Activated CD4-positive, CD25-positive, alpha-beta regulatory T cell treated with anti-CD3 and anti-CD28 coated beads, Interleukin-2, amount 50 U/mL, for 16 hours (primary cell): ENCODE results near the gene ZBED1.
"Not testable (repeated sequence)": the region's sequence is repeated elsewhere in the genome, so short reads cannot be mapped to it uniquely, and the experiment has no call there.

Source experiments
- DNase-seq: peaks from one replicate; pipeline ENCODE4 v3.0.0-alpha.2; 2020; ENCODE audit warnings: low read depth, low spot score

The ZBED1 gene

DNA sequence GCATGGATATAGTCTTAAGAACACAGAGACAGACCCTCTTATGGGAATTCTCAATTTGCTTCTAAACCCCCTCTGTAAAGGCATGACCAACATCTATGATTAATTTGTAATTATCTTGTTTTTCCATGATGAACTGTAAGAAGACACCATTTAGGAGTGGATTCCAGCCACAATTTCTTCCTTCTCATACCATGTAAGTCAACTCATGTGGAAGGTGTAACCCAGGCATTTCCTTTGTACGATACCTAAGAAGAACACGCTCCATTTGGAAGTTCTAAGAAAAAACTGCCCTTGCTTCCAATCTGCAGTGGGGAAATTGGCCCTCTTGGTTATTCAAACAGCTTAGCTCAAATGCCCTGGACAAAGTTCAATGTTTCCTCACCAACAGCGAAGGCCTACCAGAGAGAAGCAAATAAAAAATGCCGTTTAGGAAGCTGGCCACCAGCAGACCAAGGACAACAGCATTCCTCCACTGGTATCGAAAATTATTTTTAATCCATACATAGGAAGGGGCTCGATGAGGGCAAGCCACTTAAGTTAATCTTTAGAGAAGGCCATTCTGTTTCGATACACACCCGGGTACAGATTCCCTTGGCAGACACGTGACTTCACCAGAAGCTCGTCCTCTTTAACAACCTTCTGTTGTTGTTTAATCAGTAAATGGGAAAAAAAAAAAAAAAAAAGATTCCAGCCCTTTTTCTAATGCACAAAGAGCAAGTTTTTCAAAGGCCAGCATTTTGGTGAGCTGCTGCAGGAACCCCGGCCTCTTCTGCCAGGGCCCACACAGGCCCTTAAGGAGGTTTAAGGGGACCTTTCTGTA, 2.6 kb downstream of the ZBED1 start:
- DNase-seq = no peak

DNA sequence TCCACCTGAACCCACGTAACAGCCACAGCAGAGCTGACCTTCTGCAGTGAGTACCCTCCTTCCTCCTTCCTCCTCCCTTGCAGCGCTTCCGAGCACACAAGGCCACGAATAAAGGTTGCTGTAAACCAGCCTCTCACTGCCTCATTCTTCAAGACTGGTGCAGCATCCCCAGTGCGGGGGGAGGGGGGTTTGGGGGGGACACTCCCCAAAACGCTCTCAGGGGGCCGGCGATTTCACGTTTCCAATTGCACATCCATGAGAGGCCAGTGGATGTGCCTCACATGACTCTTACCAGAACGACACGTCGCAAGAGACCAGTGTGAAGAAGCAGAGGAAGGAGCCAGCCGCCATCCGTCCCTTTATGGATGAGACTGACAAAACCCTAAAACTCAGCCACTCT, 5.2 kb downstream of the ZBED1 start:
- DNase-seq = no peak

DNA sequence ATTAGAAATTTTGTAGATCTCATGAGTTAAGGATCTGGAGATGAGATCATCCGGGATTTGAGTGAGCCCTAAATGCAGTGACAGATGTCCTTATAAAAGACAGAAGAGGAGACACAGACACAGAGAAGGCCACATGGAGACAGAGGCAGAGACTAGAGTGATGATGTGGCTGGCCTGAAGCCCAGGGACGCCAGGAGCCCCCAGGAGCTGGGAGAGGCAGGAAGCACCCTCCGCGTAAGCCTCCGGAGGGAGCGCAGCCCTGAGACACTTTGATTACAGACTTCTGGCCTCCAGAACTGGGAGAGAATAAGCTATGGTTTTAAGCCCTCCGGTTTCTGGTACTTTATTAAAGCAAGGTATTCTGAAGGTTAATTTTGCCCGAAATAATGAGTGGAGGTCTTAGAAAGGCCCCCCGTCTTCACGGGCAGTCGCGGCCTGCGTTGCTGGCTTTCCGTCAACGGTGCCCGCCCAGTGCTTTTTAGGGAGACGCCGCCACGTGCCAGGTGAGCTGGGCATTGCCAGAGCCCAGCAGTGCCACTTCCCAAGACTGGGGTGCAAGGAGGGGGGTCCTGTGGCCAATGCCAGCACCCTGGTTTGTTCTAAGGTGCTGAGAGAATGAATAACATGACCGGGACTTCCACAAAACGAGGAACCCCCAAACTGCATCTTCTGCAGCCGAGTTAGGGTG, 8.1 kb downstream of the ZBED1 start:
- DNase-seq = no peak

DNA sequence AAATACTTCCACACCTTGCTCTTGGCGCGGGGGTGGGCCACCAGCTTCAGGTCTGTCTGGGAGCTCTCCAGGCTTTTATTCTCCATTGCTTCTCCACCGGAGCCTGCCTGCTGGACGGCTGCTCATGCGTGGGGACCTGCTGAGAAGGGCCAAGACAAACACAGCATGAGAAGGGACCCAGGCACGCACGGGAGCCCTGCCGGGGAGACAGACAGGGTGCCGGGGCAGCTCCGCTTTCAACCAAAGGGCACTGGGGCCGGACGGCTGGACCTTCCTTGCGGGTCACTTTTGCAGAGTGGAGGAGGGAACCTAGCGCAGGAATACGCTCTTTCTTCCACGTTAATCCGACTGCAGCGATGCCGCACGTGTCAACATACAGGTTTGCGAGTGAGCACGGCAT, 10.1 kb downstream of the ZBED1 start:
- DNase-seq = no peak

DNA sequence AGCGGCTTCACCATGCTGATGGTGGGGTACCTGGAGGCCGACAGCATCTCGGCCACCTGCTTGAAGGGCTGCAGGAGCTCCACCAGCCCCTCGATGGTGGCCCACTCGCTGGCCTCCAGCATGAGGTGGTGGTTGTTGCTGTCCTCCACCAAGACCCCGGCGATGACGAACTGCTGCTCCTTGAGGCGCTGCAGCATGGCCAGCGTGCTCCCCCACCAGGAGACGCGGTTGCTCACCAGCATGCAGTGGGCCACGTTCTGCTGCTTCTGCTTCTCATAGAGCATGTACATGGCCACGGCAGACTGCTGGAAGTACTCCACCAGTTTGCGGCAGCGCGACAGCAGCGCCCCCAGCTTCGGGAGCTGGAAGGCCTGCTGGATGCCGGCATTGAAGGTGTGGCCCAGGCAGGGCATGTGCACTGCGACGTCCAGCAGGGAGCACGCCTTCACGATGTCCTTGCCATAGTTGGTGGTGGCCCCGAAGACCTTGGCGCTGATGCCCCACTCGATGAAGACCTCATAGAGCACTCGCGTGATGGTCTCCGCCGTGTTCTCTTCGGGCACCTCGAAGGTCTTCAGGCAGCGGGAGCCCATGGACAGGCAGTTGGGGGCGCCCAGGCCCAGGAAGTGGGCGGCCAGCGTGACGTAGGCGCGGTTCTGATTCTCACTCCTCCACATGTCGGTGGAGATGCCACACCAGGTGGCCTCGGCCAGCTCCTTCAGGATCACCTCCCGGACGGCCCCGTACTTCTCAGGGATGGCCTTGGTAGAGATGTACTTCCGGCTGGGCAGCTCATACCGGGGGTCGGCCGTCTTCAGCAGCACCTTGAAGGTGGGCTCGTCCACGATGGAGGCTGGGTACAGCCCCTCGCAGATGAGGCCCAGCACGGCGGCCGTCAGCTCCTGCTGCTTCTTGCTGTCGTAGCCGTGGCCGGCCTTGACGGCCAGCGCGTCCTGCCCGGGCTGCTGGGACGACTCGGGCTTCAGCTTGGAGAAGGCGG, 11.0 kb downstream of the ZBED1 start:
- DNase-seq = no peak

DNA sequence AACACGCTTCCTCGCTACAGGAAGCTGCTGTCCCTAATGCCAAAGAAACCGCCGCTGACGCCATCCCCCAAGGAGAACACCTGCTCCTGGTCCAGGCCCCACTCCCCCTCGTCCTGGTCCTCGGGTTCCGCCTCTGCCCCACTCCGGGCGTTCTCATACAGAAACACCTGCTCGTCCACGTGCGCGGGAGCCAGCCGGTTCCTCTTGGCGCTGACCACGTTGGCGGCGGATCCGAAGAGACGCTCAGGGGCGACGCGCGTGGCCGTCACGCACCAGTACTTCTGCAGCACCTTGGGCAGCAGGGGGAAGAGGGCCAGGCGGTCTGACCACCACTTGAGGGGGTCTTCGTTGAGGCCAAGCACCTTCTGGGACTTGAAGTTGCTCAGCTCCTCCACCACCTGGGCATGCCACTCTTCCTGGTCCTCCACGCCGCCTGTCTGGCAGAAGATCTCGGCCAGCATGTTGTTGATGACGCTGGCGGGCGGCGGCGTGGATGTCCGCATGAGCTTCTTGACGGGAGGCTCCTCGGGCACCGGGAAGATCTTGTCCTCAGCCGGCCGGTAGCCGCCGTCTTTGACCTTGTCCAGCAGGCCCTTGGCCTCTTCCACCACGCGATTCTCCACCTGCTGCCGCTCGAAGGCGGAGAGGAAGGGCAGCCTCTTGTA, 12.0 kb downstream of the ZBED1 start:
- DNase-seq = no peak

DNA sequence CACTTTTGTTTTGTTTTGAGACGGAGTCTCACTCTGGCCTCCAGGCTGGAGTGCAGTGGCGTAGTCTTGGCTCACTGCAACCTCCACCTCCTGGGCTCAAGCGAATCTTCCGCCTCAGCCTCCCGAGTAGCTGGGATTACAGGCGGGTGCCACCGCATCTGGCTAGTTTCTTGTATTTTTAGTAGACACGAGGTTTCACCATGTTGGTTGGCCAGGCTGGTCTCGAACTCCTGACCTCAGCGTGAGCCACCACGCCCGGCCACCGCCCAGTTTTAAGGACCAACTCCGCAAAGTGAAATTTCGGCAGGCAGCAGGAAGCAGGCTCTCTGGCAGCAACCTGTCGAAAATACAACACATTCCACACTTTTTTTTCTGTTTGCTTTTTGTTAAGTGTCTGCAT, 13.4 kb downstream of the ZBED1 start:
- no peak for DNase-seq

DNA sequence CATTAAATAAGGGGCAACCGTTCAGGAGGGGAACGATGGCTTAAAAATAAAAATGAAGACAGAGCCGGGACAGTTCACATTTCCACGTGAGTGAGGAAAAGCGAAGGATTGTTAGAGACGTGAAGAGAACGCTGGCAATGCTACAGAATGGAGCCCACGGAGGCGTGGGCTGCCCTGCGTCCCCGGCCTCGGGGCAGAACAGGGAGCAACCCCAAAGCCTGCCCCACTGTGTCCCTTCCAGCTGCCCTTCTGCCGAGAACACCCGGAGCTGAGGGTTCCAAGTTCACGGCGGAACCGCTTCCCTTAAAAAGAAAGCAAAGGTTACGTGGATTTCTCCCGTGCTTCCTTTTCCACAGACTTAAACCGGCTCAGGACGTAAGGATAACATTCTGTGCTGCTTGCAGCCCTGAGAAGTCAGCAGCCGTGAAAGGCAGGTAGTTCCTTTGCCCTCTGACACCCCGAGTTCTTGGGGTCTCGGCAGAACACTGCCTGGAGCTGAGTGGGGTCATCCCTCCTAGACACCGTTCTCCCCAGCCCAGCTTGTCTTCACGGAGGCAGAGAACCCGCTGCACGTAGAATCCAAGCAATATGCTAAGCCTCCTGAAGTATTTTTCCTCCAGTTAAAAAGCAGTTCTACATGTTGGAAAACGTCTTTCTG, 14.2 kb downstream of the ZBED1 start:
- DNase-seq = no peak

DNA sequence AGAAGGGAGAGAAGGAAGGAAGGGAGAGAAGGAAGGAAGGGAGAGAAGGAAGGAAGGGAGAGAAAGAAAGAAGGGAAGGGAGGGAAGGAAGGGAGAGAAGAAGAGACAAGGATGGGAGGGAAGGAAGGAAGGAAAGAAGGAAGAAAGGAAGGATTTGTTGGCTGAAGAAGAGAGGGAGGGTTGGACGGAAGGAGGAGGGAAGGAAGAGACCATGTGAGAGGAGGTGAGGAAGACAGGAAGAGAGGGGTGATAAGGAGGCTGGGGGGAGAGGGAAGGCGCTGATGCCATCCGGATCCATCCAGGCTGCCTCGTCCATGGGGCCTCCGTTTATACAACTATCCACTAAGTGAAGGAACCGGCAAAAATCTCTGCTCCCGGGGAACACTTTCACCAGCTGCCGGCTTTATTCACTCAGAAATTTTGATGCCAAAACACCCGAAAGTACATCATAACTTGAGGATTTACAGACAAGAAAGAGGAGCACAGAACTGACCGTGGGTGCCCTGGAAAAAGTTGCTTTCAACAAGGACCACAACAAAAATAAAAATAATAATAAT, 14.9 kb downstream of the ZBED1 start:
- DNase-seq = no peak

DNA sequence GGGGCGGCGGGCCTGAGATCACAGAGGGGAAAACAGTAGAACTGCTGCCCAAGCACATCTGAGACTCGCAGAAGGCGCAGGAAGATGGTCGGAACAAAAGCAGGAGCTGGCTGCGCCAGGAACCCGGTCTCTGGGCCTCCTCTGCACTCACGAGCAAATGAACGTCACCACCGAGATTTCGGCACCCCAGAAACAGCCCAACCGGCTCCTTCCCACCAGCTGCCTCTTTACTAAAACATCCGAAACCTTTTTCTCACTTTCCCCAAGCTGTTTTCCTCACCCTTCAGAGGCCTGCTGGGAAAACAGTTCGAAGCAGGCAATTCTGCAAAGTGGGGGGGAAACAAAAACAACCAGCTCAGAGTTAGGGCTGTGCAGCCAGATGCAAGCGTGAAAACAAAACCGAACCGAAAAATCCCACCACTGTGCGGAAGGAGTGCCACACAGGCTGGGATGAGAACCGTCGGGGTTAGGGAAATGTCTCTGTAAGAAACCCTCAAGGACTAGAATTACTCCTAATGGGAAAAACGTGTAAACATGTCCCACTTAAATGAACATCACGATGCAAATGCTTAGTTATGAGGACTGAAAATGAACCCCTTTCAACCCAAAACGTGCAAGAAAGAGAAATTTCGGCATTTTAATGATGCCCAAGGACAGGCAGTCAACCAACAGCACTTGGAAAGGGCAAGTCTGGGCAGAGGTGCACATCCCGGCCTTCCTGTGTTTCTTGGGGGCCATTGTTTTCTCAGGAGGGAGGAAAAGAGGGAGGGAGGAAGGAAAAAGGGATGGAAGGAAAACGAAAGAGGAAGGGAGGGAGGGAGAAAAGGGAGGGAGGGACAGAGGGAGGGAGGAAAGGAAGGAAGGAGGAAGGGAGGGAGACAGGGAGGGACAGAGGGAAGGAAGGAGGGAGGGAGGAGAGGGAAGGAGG, 15.8 kb downstream of the ZBED1 start:
- DNase-seq = no peak

DNA sequence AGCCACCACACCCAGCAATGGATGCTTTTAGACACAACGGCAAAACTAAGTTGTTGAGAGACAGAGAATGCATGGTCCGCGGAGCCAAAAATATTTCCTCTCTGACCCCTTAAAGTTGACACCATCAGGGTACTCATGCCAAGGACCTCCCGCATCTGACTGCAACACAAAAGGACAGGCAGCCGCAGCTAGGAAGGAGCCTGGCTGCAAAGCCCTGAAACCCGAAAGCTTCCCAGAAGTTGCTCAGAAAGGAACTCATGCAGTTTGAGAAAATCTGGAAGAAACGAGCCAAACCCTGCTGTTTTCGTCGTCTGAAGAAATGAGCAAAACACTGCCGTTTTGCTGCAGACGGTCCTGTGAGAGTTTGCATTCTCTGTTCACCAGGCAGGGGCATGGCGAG, 16.5 kb downstream of the ZBED1 start:
- DNase-seq = no peak

DNA sequence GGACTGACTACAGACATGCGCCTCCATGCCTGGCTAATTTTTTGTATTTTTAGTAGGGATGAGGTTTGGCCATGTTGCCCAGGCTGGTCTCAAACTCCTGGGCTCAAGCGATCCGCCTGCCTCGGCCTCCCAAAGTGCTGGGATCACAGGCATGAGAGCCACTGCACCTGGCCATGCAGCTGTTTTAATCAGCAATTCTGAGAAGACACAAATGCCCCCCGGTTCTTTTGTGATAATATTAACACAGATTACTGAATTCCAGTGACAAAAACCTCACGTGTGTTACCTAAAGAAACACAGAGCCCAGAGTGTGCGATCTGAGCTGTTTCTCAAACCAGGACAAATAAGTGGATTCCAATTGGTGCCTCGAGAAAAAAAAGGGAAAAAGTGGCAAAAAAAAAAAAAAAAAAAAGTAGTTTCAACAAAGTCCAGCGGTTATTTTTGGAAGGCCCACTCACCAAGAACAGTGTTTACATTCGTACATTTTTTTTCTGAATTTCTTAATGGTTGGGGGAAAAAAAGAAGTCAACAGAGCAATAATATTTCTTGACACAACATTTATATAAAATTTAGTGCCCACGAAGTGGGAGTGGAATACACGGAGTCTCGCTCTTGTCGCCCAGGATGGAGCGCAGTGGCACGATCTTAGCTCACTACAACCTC, 17.2 kb downstream of the ZBED1 start:
- DNase-seq = no peak

DNA sequence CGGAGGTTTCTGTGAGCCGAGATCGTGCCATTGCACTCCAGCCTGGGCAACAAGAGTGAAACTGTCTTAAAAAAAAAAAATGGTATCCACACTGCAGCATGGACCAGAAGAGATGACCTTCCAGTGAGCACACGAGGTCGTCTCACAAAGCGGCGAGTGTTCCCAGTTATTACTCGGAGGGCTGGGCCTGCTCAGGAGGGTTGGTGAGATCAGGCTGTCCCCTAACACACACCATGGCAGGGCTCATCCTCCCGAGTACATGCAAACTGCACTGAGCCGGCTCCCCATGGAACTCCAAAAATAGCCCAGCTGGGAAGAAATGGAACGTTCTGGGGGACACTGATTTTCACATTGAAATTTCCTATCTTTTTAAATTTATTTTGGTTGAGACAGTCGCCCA, 19.2 kb downstream of the ZBED1 start:
- not testable (repeated sequence) for DNase-seq

DNA sequence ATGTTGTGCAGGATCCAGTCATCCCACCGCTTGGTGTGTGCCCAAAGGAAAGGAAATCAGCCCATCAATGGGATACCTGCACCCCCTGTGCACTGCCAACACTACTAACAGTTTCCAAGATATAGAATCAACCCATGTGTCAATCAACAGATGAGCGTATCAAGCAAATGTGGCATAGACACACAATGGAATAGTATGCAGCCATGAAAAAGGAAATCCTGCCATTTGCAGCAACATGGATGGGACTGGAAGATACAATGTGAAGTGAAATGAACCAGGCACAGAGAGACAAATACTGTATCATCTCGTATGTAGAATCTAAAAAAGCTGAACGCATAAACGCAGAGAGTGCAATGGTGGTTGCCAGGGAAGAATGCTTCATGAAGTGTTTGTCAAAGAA, 20.8 kb downstream of the ZBED1 start:
- not testable (repeated sequence) for DNase-seq

DNA sequence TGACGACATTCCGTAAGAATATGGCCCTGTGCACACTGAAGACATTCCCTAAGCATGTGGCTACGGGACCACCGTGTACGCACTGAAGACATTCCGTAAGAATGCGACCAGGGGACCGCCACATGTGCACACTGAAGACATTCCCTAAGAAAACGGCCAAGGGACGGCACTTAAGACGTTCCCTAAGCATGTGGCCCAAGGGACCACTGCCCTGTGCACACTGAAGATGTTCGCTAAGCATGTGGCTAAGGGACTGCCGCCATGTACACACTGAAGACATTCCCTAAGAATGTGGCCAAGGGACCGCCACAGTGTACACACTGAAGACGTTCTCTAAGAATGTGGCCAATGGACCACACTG, 21.4 kb downstream of the ZBED1 start:
- DNase-seq = no peak

DNA sequence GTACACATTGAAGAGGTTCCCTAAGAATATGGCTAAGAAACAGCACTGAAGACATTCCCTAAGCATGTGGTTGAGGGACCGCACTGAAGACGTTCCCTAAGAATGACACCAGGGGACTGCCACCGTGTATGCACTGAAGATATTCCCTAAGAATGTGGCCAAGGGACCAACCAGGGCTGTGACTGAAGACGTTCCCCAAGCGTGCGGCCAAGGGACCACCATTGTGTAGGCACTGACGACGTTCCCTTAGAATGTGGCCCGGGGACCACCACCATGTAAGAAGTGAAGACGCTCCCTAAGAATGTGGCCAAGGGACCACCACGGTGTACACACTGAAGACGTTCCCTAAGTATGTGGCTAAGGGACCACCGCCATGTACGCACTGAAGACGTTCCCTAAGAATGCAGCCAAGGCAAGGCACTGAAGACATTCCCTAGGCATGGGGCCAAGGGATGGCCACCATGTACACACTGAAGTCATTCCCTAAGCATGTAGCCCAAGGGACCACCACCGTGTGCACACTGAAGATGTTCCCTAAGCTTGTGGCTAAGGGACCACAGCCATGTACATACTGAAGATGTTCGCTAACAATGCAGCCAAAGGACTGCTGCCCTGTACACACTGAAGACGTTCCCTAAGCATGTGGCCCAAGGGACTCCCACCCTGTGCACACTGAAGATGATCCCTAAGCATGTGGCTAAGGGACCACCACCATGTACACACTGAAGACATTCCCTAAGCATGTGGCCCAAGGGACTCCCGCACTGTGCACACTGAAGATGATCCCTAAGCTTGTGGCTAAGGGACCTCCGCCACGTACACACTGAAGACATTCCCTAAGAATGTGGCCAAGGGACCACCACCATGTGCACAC, 22.0 kb downstream of the ZBED1 start:
- DNase-seq = no peak

DNA sequence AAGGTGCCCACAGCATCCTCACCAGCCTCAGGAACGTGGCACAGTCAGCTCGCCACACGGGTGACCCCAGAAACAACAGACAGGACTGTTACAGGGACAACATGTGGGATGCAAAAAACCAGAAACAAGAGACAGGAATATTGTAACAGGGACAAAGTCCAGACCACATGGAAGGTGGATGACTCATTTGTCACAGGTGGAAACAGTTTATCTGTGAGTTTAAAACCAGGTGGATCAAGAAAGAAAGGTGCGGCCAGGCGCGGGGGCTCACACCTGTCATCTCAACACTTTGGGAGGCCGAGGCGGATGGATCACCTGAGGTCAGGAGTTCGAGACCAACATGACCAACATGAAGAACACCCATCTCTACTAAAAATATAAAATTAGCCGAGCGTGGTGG, 23.5 kb downstream of the ZBED1 start:
- not testable (repeated sequence) for DNase-seq
